ENCODE measurements around the gene OPN3. TPM values are rescaled to one million over a fixed set of nuclear protein-coding genes. Genes with fewer than 3 reads are reported as not detected.

Gene OPN3
- polyA plus RNA-seq, 1 experiment, result 14.1 TPM

GRCh38 chr1:241592273-241592958 is 47.8 kb downstream of the OPN3 start:
- no peaks in the 10 kb centered on the region for H3K27me3 ChIP-seq (ENCODE audit: control insufficient read depth, insufficient read depth, low read length)
- peak; percentile 69 for DNase-seq (ENCODE audit: low read depth)
- CTCF ChIA-PET, result no interaction called here
- POLR2A ChIA-PET, result interaction anchor here (0.6 kb wide), 1 partner anchor 18 kb away, joined by 3 read pairs; no protein-coding TSS in a partner anchor
- no peak overlapping the region for H3K4me3 ChIP-seq (ENCODE audit: low read depth, low read length)
- peaks cover 1% of the 10 kb centered on the region for H3K36me3 ChIP-seq (ENCODE audit: control insufficient read depth, insufficient read depth, low read length)
- TF ChIP-seq CTCF (IDR thresholded peaks at IDR 0.05; ENCODE audit: insufficient read depth, low read depth, low read length), result no peak

- DNase-seq (ENCODE audit: low read depth), result no peak
- POLR2A ChIA-PET, result no interaction called here
- H3K27me3 ChIP-seq (ENCODE audit: control insufficient read depth, insufficient read depth, low read length), result no peaks in the 10 kb centered on the region
- peaks cover 1% of the 10 kb centered on the region; the same call in 1 of the 2 replicates for H3K36me3 ChIP-seq (ENCODE audit: control insufficient read depth, insufficient read depth, low read length)
- no peak for TF ChIP-seq CTCF (IDR thresholded peaks at IDR 0.05; ENCODE audit: insufficient read depth, low read depth, low read length)
- CTCF ChIA-PET, result no interaction called here
- no peak overlapping the region for H3K4me3 ChIP-seq (ENCODE audit: low read depth, low read length)
Measured at GRCh38 chr1:241591736-241592135, 48.4 kb downstream of the OPN3 start.

- ChIA-PET CTCF (no interaction called here), POLR2A (no interaction called here)
- DNase-seq (ENCODE audit: low read depth), result peak; percentile 74
- Histone ChIP-seq H3K27me3 (ENCODE audit: control insufficient read depth, insufficient read depth, low read length) (no peaks in the 10 kb centered on the region), H3K4me3 (ENCODE audit: low read depth, low read length) (no peak overlapping the region), H3K36me3 (ENCODE audit: control insufficient read depth, insufficient read depth, low read length) (peaks cover 1% of the 10 kb centered on the region; the same call in 1 of the 2 replicates)
- TF ChIP-seq CTCF (IDR thresholded peaks at IDR 0.05; ENCODE audit: insufficient read depth, low read depth, low read length), result no peak
Measured at GRCh38 chr1:241591317-241591716, 48.9 kb downstream of the OPN3 start.

- peaks cover 1% of the 10 kb centered on the region; the same call in 1 of the 2 replicates for H3K36me3 ChIP-seq (ENCODE audit: control insufficient read depth, insufficient read depth, low read length)
- POLR2A ChIA-PET, result no interaction called here
- TF ChIP-seq CTCF (IDR thresholded peaks at IDR 0.05; ENCODE audit: insufficient read depth, low read depth, low read length), result no peak
- H3K27me3 ChIP-seq (ENCODE audit: control insufficient read depth, insufficient read depth, low read length), result no peaks in the 10 kb centered on the region
- CTCF ChIA-PET, result no interaction called here
- no peak overlapping the region for H3K4me3 ChIP-seq (ENCODE audit: low read depth, low read length)
- DNase-seq (ENCODE audit: low read depth), result no peak
Measured at GRCh38 chr1:241590719-241591118, 49.5 kb downstream of the OPN3 start.

- no peak for TF ChIP-seq CTCF (IDR thresholded peaks at IDR 0.05; ENCODE audit: insufficient read depth, low read depth, low read length)
- no peak for DNase-seq (ENCODE audit: low read depth)
- Histone ChIP-seq H3K27me3 (ENCODE audit: control insufficient read depth, insufficient read depth, low read length) (no peaks in the 10 kb centered on the region), H3K36me3 (ENCODE audit: control insufficient read depth, insufficient read depth, low read length) (peaks cover 1% of the 10 kb centered on the region; the same call in 1 of the 2 replicates), H3K4me3 (ENCODE audit: low read depth, low read length) (no peak overlapping the region)
- ChIA-PET CTCF (no interaction called here), POLR2A (no interaction called here)
Measured at GRCh38 chr1:241589521-241589920, 50.6 kb downstream of the OPN3 start.

All from BJ (cell line).